ENCODE measurements around the gene HTR4. TPM values are rescaled to one million over a fixed set of nuclear protein-coding genes. Genes with fewer than 3 reads are reported as not detected.

Gene HTR4
- total RNA-seq, 1 donor from 2014 or later, result not detected

- no peak for TF ChIP-seq CTCF (IDR thresholded peaks at IDR 0.05)
- DNase-seq, result no peak
- H3K4me1 ChIP-seq, result peaks cover 4% of the 10 kb centered on the region
- H3K27me3 ChIP-seq (ENCODE audit: low read depth), result no peaks in the 10 kb centered on the region
- no peak overlapping the region for H3K27ac ChIP-seq
- no peaks in the 10 kb centered on the region for H3K9me3 ChIP-seq
- no peak for ATAC-seq
- intact Hi-C loops (cut with DNase I), result loop anchor here (5.0 kb wide), 1 partner anchor 42 kb away; no protein-coding TSS in a partner anchor
- peaks cover 32% of the 10 kb centered on the region for H3K36me3 ChIP-seq
- H3K4me3 ChIP-seq, result no peak overlapping the region
Measured at GRCh38 chr5:148445578-148445977, 208.7 kb downstream of the HTR4 start.

- TF ChIP-seq CTCF (IDR thresholded peaks at IDR 0.05), result peak; percentile 75
- H3K27ac ChIP-seq, result no peak overlapping the region
- peaks cover 48% of the 10 kb centered on the region for H3K36me3 ChIP-seq
- intact Hi-C loops (cut with DNase I), result loop anchor here (5.0 kb wide), 1 partner anchor 288 kb away; no protein-coding TSS in a partner anchor
- ATAC-seq (peak; percentile 82 to 88), DNase-seq (no peak)
- H3K9me3 ChIP-seq, result no peaks in the 10 kb centered on the region
- H3K4me3 ChIP-seq, result no peak overlapping the region
- H3K27me3 ChIP-seq (ENCODE audit: low read depth), result no peaks in the 10 kb centered on the region
- H3K4me1 ChIP-seq, result peaks cover 4% of the 10 kb centered on the region
Measured at GRCh38 chr5:148443998-148444397, 210.3 kb downstream of the HTR4 start.

DNA sequence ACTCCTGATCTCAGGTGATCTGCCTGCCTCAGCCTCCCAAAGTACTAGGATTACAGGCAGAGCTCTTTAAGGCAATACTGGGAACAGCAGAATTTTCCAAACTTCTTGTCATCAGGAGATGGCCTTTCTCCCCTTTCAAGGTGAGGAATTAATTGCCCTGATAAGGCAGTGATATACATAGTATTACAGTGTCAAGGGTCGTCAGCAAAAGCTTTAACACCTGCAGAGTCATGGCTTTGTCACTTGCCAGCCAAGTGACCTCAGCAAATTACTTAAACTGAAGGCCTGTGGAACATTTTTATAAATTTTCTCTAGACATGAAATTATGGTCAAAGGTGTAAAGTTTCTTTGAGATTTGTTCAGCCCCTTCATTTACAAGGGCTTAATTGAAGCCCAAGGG is 211.1 kb downstream of the HTR4 start:
- ATAC-seq (no peak), DNase-seq (no peak)
- intact Hi-C loops (cut with DNase I), result loop anchor here (5.0 kb wide), 1 partner anchor 289 kb away; no protein-coding TSS in a partner anchor
- Histone ChIP-seq H3K27me3 (ENCODE audit: low read depth) (no peaks in the 10 kb centered on the region), H3K36me3 (peaks cover 56% of the 10 kb centered on the region), H3K9me3 (no peaks in the 10 kb centered on the region), H3K4me3 (no peak overlapping the region), H3K27ac (no peak overlapping the region), H3K4me1 (peaks cover 4% of the 10 kb centered on the region)
- no peak for TF ChIP-seq CTCF (IDR thresholded peaks at IDR 0.05)

GRCh38 chr5:148438933-148439332 is 215.4 kb downstream of the HTR4 start:
- no peak overlapping the region for H3K27ac ChIP-seq
- intact Hi-C loops (cut with DNase I), result no loop called here
- DNase-seq (no peak), ATAC-seq (peak in 1 of 2 donors; percentile 71)
- H3K27me3 ChIP-seq (ENCODE audit: low read depth), result no peaks in the 10 kb centered on the region
- TF ChIP-seq CTCF (IDR thresholded peaks at IDR 0.05), result no peak
- no peaks in the 10 kb centered on the region for H3K4me1 ChIP-seq
- peaks cover 99% of the 10 kb centered on the region for H3K36me3 ChIP-seq
- H3K4me3 ChIP-seq, result no peak overlapping the region
- no peaks in the 10 kb centered on the region for H3K9me3 ChIP-seq

GRCh38 chr5:148437249-148437648 is 217.1 kb downstream of the HTR4 start:
- intact Hi-C loops (cut with DNase I), result no loop called here
- Histone ChIP-seq H3K4me3 (no peak overlapping the region), H3K27ac (peak overlapping the region; percentile 1), H3K36me3 (peaks cover 100% of the 10 kb centered on the region), H3K27me3 (ENCODE audit: low read depth) (no peaks in the 10 kb centered on the region), H3K9me3 (no peaks in the 10 kb centered on the region), H3K4me1 (no peaks in the 10 kb centered on the region)
- DNase-seq, result no peak
- TF ChIP-seq CTCF (IDR thresholded peaks at IDR 0.05), result no peak
- peak in 1 of 2 donors; percentile 41 for ATAC-seq
